A673 (cell line): ENCODE data around the gene SCYL2.

Experiments
- CTCF ChIP-seq: fragments of 300-800, 200-600 bp; sonication (generic); conservative IDR thresholded peaks from 2 replicates; pipeline ENCODE4 v1.5.1; 2017; ENCODE audit warnings: low read depth, mild to moderate bottlenecking, antibody characterized with exemption, low read length, moderate library complexity, mixed read lengths
- EZH2 ChIP-seq: fragments of 200-600 bp; sonication (generic); IDR thresholded peaks from 2 replicates; pipeline ENCODE4 v1.6.1; 2017; ENCODE audit warnings: borderline replicate concordance, low read depth, mild to moderate bottlenecking, mixed read lengths, antibody characterized with exemption, low read length; ENCODE audit not compliant: poor library complexity, severe bottlenecking

- TF ChIP-seq CTCF, result no peak
- no peak for TF ChIP-seq EZH2
These were observed at the start of gene SCYL2, which contains the start of gene DEPDC4 for GRCh38 chr12:100266835-100267602.
